ENCODE results near the gene MYO7A.

MYO7A gene

GRCh38 chr11:77217156-77217555 is 89.1 kb downstream of the MYO7A start:
- no peak for DNase-seq (ENCODE audit: low spot score)

GRCh38 chr11:77223797-77224196 is 95.8 kb downstream of the MYO7A start:
- no peak for DNase-seq (ENCODE audit: low spot score)

GRCh38 chr11:77230878-77231605 is 103.0 kb downstream of the MYO7A start:
- DNase-seq (ENCODE audit: low spot score) = no peak

- DNase-seq (ENCODE audit: low spot score) = no peak
Measured at GRCh38 chr11:77231800-77232199, 103.8 kb downstream of the MYO7A start.

GRCh38 chr11:77232242-77232641 is 104.2 kb downstream of the MYO7A start:
- no peak for DNase-seq (ENCODE audit: low spot score)

- DNase-seq (ENCODE audit: low spot score) = no peak
Measured at GRCh38 chr11:77233011-77233410, 105.0 kb downstream of the MYO7A start.

- no peak for DNase-seq (ENCODE audit: low spot score)
Measured at GRCh38 chr11:77236901-77237300, 108.9 kb downstream of the MYO7A start.

- DNase-seq (ENCODE audit: low spot score) = no peak
Measured at GRCh38 chr11:77244277-77245027, 116.4 kb downstream of the MYO7A start.

- DNase-seq (ENCODE audit: low spot score) = no peak
Measured at GRCh38 chr11:77249427-77249826, 121.4 kb downstream of the MYO7A start.

- no peak for DNase-seq (ENCODE audit: low spot score)
Measured at GRCh38 chr11:77250881-77251640, 123.0 kb downstream of the MYO7A start.

- DNase-seq (ENCODE audit: low spot score) = no peak
Measured at GRCh38 chr11:77252555-77253270, 124.7 kb downstream of the MYO7A start.

- no peak for DNase-seq (ENCODE audit: low spot score)
Measured at GRCh38 chr11:77253690-77254089, 125.6 kb downstream of the MYO7A start.

GRCh38 chr11:77259641-77260040 is 131.6 kb downstream of the MYO7A start:
- DNase-seq (ENCODE audit: low spot score) = no peak

- DNase-seq (ENCODE audit: low spot score) = no peak
Measured at GRCh38 chr11:77262803-77263202, 134.8 kb downstream of the MYO7A start.
